ENCODE data around the gene SPRING1.

Gene SPRING1

DNA sequence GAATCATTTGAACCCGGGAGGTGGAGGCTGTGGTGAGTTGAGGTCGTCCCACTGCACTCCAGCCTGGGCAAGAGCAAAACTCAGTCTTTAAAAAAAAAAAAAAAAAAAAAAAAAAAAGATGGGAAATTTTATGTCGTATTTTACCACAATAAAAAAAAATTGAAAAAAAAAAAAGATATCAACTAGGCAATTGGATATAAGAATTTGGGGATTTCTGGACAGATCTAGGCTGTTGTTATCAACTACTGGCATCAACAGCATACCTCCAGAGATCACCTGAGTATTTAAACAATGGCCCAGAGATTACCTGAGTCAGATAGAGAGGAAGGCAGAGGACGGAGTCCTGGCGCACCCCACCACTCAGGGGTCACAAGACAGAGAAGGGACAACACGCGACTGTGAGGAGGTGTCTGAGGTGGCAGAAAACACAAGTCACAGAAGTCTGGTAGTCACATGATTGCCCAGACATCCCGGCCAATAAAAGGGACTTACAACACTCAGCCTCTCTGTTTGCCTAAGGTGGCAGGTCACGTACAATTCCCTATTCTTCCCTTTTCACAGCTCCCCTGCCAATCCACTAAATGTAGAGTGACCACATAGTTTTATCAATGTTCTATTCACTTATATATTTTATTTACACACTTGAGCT, 1.8 kb downstream of the SPRING1 start:
- TF ChIP-seq, protein P1, sequence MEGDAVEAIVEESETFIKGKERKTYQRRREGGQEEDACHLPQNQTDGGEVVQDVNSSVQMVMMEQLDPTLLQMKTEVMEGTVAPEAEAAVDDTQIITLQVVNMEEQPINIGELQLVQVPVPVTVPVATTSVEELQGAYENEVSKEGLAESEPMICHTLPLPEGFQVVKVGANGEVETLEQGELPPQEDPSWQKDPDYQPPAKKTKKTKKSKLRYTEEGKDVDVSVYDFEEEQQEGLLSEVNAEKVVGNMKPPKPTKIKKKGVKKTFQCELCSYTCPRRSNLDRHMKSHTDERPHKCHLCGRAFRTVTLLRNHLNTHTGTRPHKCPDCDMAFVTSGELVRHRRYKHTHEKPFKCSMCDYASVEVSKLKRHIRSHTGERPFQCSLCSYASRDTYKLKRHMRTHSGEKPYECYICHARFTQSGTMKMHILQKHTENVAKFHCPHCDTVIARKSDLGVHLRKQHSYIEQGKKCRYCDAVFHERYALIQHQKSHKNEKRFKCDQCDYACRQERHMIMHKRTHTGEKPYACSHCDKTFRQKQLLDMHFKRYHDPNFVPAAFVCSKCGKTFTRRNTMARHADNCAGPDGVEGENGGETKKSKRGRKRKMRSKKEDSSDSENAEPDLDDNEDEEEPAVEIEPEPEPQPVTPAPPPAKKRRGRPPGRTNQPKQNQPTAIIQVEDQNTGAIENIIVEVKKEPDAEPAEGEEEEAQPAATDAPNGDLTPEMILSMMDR (IDR thresholded peaks at IDR 0.05), result no peak

DNA sequence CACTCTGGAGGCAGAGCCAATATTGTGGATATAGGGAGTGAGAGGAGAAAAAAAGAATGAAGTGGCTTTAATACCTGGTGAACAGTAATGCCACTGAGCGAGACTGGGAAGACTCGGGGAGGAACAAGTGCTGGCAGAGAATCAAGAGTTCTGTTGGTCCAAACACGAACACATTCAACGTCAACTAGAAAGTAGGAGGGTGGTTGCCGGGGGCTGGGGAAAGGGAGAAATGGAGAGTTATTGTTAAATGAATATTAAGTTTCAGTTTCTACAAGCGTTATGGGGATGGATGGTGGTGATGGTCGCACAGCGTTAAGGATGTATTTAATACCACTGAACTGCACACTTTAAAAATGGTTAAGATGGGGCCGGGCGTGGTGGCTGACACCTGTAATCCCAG, 2.8 kb downstream of the SPRING1 start:
- TF ChIP-seq, protein P1 (IDR thresholded peaks at IDR 0.05), result no peak

DNA sequence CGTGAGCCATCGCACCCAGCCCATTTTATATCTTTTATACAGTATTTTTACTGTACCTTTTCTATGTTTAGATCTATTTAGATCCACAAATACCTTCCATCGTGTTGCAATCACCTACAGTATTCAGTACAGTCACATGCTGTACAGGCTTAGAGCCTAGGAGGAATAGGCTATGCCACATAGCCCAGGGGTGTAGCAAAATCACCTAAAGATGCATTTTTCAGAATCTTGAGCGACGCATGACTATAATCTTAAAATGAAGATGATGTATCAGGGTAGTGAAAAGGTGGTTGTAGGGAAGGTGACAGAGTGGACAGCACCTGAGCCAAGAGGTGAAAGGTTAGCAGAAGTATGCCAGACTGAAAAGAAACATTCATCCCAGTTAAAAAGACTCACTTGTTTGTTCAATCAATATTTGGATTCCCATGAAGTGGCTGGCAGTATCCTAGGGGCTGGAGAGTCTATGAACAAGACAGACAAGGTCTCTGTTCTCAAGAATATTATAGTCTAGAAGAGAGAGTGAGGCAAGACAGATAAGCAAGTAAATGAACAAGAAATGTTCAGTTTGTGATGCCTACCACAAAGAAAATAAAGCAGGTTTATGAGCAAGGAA, 3.6 kb downstream of the SPRING1 start:
- TF ChIP-seq, protein P1 (IDR thresholded peaks at IDR 0.05), result no peak

DNA sequence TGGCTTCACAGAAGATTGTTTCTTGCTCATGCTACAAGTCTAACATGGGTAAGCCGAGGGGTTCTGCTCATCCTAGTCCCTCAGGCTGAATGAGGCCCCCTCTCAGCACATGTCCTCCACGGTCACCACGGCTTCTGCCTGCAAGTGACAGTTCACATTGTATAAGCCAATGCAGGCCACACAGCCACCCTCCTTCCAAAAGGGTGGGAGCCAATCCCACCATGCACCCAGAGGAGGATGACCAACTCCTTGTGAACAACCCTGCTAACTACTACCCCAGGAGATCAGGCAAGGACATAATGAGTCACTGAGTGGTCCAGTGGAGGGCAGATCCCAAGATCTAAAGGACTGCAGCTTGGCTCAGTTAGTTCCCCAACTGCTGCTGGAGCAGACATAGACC, 6.1 kb downstream of the SPRING1 start:
- TF ChIP-seq, protein P1 (IDR thresholded peaks at IDR 0.05), result no peak

DNA sequence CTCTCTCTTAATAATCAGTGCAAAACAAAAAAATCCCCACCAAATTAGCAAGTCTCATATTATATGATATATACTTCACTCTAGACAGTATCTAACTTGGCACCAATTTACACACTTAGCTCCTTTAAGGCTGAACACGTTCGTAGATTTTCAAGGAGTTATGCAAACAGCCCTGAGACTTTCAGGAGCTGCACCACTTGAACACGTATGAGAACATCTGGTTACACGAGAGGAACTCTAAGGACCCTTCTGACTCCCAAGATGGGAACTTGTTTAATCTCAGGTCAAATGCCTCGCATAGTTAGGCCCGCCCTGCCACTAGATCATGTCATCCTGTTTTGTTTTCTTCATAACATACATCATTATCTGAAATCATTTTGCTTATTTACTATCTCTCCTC, 10.0 kb downstream of the SPRING1 start:
- TF ChIP-seq, protein P1 (IDR thresholded peaks at IDR 0.05), result no peak

DNA sequence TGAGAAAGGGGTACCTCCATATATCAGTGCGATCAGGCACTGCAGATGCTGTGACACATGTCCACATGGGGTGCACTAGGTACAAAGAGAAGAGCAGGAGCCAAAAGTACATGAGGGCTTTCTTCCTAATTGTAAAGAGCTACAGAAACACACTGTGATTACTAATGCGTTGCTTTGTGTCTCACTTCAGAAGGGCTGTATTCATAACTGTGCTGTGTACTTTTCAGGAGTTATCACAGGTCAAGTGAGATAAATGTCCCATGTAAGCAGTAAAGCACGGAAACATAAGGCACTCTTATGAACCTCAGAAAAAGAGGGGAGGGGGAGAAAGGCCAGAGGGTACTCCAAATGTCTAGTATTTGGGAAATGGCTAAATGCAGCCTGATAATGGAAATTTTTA, 10.6 kb downstream of the SPRING1 start:
- TF ChIP-seq, protein P1 (IDR thresholded peaks at IDR 0.05), result no peak

DNA sequence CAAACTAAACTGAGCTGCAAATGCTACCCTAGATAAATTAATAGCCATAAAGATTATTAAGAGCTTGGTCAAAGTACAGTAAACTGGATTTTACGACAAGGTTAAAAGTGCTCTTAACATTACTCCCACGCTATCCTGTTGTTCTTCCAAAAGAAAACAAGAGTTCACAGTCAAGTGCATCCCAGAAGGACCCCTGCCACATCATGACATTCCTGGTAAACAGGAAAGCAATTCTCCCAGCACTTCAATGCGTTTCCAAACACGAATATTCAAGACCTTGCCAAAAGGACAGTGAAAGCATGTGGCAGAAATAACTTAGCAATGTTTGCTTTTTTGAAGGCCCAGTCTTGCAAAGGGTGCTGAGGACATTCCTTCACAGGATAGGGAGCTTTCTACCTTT, 11.2 kb downstream of the SPRING1 start:
- TF ChIP-seq, protein P1 (IDR thresholded peaks at IDR 0.05), result no peak
